OCI-M1 (cell line): ENCODE measurements around the gene MARCHF9.

Experiments used
- DNase-seq: peaks from one replicate; lab custom pipeline; 2025; lab: John Stamatoyannopoulos, UW

MARCHF9 gene

GRCh38 chr12:57753756-57754337 lies 1.1 kb upstream of the MARCHF9 start:
- peak; percentile 51 for DNase-seq

DNA sequence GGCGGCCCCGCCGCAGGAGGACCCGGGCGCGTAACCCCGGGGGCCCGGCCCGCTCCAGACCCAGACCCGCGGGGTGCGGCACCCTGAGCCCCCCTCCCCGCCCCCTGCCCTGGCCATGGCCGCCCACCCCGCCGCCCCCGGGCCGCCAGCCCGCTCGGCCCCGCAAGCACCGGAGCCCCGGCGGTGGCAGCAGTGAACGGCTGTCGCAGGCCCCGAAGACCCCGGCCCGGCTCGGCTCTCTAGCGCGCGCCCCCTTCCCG lies 221 bp downstream of the MARCHF9 start:
- DNase-seq: no peak

- DNase-seq: no peak
These were observed 810 bp downstream of the MARCHF9 start for GRCh38 chr12:57755454-57756372.

DNA sequence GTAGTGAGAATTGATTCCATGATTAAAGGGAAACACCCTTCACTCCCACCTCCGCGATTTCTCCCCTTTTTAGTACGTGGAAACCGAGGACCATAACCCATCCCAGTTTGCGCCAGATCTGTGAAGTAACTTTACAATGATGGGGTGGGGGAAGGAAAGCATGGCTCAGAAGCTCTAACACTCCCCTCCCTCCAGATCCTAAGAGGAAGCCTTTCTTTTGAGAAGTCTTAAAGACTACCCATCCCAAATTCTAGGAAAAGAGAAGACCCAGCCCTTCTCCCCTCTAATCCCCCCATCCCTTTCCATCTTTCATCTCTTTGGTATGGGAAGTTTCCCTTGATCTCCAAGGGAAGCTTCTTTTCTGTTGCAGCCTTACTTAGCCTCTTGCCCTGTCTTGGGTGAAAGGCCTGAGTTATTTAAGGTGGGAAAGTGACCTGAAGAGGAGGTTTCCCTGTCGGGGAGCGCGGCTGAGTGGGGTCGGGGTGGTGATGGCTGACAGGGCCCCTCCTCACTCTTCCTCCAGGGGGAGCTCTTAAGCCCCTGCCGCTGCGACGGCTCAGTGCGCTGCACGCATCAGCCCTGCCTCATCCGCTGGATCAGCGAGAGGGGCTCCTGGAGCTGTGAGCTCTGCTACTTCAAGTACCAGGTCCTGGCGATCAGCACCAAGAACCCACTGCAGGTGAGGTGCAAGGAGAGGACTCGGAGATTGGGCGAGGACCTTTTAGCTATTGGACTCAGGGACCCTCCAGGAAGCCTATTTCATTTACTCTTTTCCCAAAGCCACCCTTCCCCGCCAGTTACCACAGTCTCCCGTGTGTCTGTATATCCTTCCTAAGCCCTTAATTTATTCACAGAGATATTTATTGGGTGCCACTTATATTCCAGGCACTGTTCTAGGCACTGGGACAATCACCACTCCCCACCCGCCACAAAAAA lies 1.8 kb downstream of the MARCHF9 start:
- DNase-seq: peak; percentile 77

- no peak for DNase-seq
These were observed 2.9 kb downstream of the MARCHF9 start for GRCh38 chr12:57757771-57758170.

GRCh38 chr12:57758552-57759359 lies 3.9 kb downstream of the MARCHF9 start:
- DNase-seq: no peak

- peak; percentile 49 for DNase-seq
These were observed 4.6 kb downstream of the MARCHF9 start for GRCh38 chr12:57759360-57759980.

- peak; percentile 5 for DNase-seq
These were observed 5.6 kb downstream of the MARCHF9 start for GRCh38 chr12:57760347-57760982.

GRCh38 chr12:57761391-57761998 lies 6.6 kb downstream of the MARCHF9 start:
- no peak for DNase-seq

- no peak for DNase-seq
These were observed 7.6 kb downstream of the MARCHF9 start for GRCh38 chr12:57762463-57762862.

DNA sequence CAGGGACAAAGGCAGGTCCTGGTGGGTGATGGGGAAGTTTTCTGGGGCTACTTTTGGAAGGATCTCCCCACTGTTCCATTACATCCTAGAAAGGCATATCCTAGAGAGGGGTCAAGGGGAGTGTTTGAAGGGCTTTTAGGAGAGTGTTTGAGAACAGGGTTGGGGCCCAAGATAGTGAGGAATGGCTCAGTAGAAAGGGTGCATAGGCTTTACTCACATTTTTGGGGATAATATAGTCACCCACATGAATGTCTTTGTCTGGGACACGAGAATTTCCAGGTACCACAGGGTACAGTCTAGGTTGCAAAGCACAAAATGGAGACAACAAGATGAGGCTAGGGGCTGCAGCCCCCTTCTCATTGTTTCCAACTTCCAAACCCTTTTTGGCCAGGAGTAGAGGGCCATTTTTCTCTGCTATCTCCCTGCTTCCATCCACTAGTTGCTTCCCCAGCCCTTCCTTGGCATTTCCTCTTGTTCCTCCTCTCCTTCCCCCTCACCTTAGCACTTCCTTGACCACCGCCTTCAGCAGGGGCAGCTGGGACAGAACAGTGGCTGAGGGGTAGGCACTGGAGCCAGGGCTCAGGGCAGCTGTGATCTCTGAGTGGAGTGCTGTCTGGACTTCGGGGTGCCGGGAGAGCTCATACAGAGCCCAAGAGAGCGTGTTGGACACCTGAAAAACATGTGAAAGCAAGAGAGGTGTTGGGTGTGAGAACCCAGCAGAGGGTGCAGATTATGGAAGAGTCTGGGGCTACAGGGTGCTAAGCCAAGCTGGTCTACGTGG lies 9.2 kb downstream of the MARCHF9 start:
- no peak for DNase-seq

DNA sequence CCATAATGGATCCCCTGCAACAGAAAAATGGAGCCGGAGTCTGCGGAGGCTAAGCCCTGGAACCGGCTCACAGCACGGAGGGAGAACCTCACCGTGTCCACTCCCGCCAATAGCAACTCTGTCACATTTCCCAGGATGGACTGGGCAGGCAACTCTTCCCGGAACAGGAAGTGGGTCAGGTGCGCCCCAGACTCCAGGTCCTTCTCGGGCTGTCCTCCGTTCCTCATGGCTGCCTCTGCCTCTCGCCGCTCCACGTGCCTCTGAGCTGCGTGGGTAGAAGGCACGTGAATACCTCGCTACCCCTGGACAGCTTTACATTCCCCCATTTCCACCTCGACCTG lies 9.7 kb downstream of the MARCHF9 start:
- DNase-seq: peak; percentile 22

DNA sequence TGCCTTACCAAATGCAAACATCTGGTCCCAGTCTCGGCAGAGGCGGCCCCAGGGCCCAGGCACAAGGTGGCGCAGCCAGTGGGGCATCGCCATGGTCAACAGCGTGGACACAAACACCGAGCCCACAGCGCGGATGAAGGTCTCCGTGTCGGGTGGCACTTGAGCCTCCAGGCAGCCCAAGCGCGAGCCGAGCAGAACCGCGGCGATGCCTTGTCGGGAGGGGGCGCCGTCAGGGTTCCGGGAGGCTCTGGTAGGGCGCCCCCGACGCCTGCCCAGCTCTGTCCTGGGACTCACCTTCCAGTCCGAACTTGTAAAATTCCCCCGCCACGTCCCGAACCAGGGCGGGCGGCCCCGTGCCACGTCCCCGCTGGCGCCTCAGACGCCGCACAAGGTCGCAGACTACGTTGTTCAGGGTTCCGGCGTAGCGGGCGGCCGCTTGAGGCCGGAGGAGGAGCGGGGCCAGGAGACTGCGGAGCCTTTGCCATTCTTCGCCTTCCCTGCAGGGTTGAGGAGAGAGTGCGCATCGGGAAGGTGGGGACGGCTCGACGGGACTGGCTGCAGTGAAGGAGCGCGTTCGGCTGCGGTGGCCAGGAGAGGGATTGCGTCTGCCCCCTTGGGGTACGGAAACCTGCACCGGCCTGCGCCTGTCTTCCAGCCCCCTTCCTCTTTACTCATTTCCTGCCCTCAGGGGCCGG lies 10.2 kb downstream of the MARCHF9 start:
- peak; percentile 51 for DNase-seq

- DNase-seq: peak; percentile 15
These were observed 11.0 kb downstream of the MARCHF9 start for GRCh38 chr12:57765698-57766463.

GRCh38 chr12:57766464-57767304 lies 11.8 kb downstream of the MARCHF9 start, which contains the start of gene CYP27B1:
Gene CYP27B1 (minus strand): TSS chr12:57767078. CDS start chr12:57767041, 37 bp downstream.
- DNase-seq: no peak

DNA sequence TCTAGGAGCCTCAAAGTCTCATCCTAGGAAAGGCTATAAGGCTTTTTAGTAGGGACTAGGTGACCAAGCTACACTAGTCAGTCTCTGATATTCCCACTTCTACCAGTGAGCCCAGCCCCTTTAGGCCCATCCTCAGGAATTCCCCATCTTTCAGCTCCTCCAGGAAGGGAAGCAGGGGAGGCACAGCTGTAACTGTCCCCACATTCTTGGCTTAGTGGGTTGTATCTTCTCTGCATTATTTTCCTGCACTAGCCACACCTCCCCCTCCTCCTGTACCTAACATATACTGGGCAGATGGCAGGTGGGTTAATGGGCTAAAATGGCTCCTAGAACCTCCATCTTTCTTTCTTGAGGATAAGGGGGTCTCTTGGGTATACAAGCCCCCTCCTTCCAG lies 12.4 kb downstream of the MARCHF9 start:
- DNase-seq: no peak

- DNase-seq: no peak
These were observed 13.0 kb downstream of the MARCHF9 start for GRCh38 chr12:57767876-57768275.
